Measurements from ENCODE around the gene FGFRL1.

DNA sequence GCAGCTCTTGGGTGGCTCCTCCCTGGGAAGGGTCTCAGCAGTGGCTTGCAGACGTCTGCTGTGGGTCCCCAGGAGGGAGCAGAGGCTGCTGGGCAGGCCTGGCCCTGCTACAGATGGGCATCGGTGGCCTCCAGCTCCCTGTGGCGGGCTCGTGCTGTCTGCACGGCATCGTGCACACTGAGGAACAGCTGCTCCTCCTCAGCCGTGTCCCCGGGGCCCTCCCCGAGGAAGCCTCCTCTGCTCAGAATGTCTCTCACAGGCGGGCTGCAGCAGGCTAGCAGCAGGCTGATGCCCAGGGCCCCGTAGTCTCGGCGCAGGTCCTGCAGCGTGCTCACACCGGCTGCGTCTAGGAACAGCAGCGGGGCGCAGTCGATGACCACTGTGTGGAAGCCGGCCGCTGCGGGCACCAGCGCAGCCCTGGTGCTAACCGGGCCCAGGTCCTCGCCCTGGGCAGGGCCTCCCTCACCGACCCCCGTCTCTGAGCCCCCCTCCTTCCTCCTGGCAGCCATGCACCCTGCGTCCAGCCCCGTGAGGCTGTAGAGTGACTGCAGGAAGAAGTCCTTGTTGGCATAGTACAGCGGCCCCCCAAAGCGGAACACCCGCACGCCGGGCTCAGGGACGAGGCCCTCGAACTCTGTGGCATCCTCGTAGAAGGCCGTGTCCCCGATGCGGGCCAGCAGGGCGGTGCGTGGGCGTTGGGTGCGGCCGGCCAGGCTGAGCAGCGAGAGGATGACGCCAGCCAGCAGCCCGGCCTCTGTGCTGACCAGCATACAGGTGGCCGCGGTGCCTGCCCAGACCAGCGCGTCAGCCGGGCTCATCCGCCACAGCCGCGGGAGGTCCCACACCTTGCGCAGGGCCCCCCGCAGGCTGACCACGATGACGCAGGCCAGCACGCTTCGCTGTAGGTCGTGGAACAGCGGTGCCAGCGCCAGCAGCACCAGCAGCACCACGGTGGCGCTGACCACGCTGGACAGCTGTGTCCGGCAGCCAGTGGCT is 22.4 kb upstream of the FGFRL1 start:
- no peak for TF ChIP-seq CTCF (IDR thresholded peaks at IDR 0.05)
- TF ChIP-seq POLR2A (IDR thresholded peaks at IDR 0.05): no peak
